ENCODE measurements around the gene MPV17L. TPM values are rescaled to one million over a fixed set of nuclear protein-coding genes. Genes with fewer than 3 reads are reported as not detected.
A peak's percentile ranks its signal among the peaks of the same experiment; 100 is the strongest.
"Not testable (repeated sequence)": the region's sequence is repeated elsewhere in the genome, so short reads cannot be mapped to it uniquely, and the experiment has no call there.

MPV17L gene
- 0.29 TPM in 1 of 2 replicates, not detected in the other for total RNA-seq (2014; rRNA removed; shearing (Covaris generic))

GRCh38 chr16:15395631-15396508 lies at the start of gene MPV17L:
Gene MPV17L, plus strand, starts transcription at chr16:15395754. Its CDS starts 144 bp downstream, at chr16:15395898.
- not testable (repeated sequence) for H3K27ac ChIP-seq; H3K9me3 ChIP-seq (replicated peaks); H3K27me3 ChIP-seq (replicated peaks); H3K36me3 ChIP-seq; H3K4me1 ChIP-seq (replicated peaks); DNase-seq (ENCODE audit: low read depth in 1 of 2, low spot score in 2 of 2)
- peak within 1 kb of the TSS; percentile 32 for H3K4me3 ChIP-seq

- not testable (repeated sequence) for H3K27me3 ChIP-seq (replicated peaks); H3K9me3 ChIP-seq (replicated peaks); H3K4me1 ChIP-seq (replicated peaks); H3K36me3 ChIP-seq; DNase-seq (ENCODE audit: low read depth in 1 of 2, low spot score in 2 of 2); H3K27ac ChIP-seq; H3K4me3 ChIP-seq
Observed at GRCh38 chr16:15348721-15349120, 46.8 kb upstream of the MPV17L start.

- not testable (repeated sequence) for H3K27me3 ChIP-seq (replicated peaks); H3K9me3 ChIP-seq (replicated peaks)
Observed at GRCh38 chr16:15351251-15351650, 44.3 kb upstream of the MPV17L start.

GRCh38 chr16:15351745-15352144 lies 43.8 kb upstream of the MPV17L start:
- H3K36me3 ChIP-seq; H3K9me3 ChIP-seq (replicated peaks); H3K4me1 ChIP-seq (replicated peaks): not testable (repeated sequence)

More at GRCh38 chr16:15351251-15351650, 44.3 kb upstream of the MPV17L start:
- not testable (repeated sequence) for H3K27ac ChIP-seq; H3K4me1 ChIP-seq (replicated peaks); H3K4me3 ChIP-seq; DNase-seq (ENCODE audit: low read depth in 1 of 2, low spot score in 2 of 2); H3K36me3 ChIP-seq

GRCh38 chr16:15352852-15353251 lies 42.7 kb upstream of the MPV17L start:
- H3K36me3 ChIP-seq; DNase-seq (ENCODE audit: low read depth in 1 of 2, low spot score in 2 of 2); H3K4me1 ChIP-seq (replicated peaks); H3K4me3 ChIP-seq; H3K27ac ChIP-seq; H3K27me3 ChIP-seq (replicated peaks); H3K9me3 ChIP-seq (replicated peaks): not testable (repeated sequence)

More at GRCh38 chr16:15351745-15352144, 43.8 kb upstream of the MPV17L start:
- H3K27ac ChIP-seq; H3K4me3 ChIP-seq; DNase-seq (ENCODE audit: low read depth in 1 of 2, low spot score in 2 of 2); H3K27me3 ChIP-seq (replicated peaks): not testable (repeated sequence)

GRCh38 chr16:15354846-15355245 lies 40.7 kb upstream of the MPV17L start:
- not testable (repeated sequence) for H3K27ac ChIP-seq

GRCh38 chr16:15357495-15357894 lies 38.1 kb upstream of the MPV17L start:
- H3K27ac ChIP-seq; H3K9me3 ChIP-seq (replicated peaks); H3K4me1 ChIP-seq (replicated peaks); H3K36me3 ChIP-seq; H3K27me3 ChIP-seq (replicated peaks); DNase-seq (ENCODE audit: low read depth in 1 of 2, low spot score in 2 of 2); H3K4me3 ChIP-seq: not testable (repeated sequence)

More at GRCh38 chr16:15354846-15355245, 40.7 kb upstream of the MPV17L start:
- H3K4me3 ChIP-seq; H3K36me3 ChIP-seq; H3K27me3 ChIP-seq (replicated peaks); DNase-seq (ENCODE audit: low read depth in 1 of 2, low spot score in 2 of 2); H3K4me1 ChIP-seq (replicated peaks); H3K9me3 ChIP-seq (replicated peaks): not testable (repeated sequence)

GRCh38 chr16:15378194-15378593 lies 17.4 kb upstream of the MPV17L start, which contains the start of gene NPIPA5:
Gene NPIPA5, minus strand, starts transcription at chr16:15378294. Its CDS starts 0 bp downstream, at chr16:15378294.
- DNase-seq (ENCODE audit: low read depth in 1 of 2, low spot score in 2 of 2); H3K27ac ChIP-seq; H3K36me3 ChIP-seq; H3K27me3 ChIP-seq (replicated peaks); H3K4me3 ChIP-seq; H3K9me3 ChIP-seq (replicated peaks); H3K4me1 ChIP-seq (replicated peaks): not testable (repeated sequence)

GRCh38 chr16:15382810-15383209 lies 12.7 kb upstream of the MPV17L start:
- not testable (repeated sequence) for H3K9me3 ChIP-seq (replicated peaks); DNase-seq (ENCODE audit: low read depth in 1 of 2, low spot score in 2 of 2); H3K36me3 ChIP-seq; H3K27me3 ChIP-seq (replicated peaks); H3K4me1 ChIP-seq (replicated peaks); H3K4me3 ChIP-seq; H3K27ac ChIP-seq

- H3K9me3 ChIP-seq (replicated peaks); H3K4me3 ChIP-seq; DNase-seq (ENCODE audit: low read depth in 1 of 2, low spot score in 2 of 2); H3K36me3 ChIP-seq; H3K4me1 ChIP-seq (replicated peaks); H3K27me3 ChIP-seq (replicated peaks); H3K27ac ChIP-seq: not testable (repeated sequence)
Observed at GRCh38 chr16:15388060-15388459, 7.5 kb upstream of the MPV17L start.

- H3K4me3 ChIP-seq; H3K27ac ChIP-seq; DNase-seq (ENCODE audit: low read depth in 1 of 2, low spot score in 2 of 2); H3K4me1 ChIP-seq (replicated peaks); H3K36me3 ChIP-seq; H3K9me3 ChIP-seq (replicated peaks); H3K27me3 ChIP-seq (replicated peaks): not testable (repeated sequence)
Observed at GRCh38 chr16:15389916-15390315, 5.6 kb upstream of the MPV17L start.

- H3K36me3 ChIP-seq; H3K27me3 ChIP-seq (replicated peaks); H3K9me3 ChIP-seq (replicated peaks); H3K27ac ChIP-seq; H3K4me3 ChIP-seq; DNase-seq (ENCODE audit: low read depth in 1 of 2, low spot score in 2 of 2); H3K4me1 ChIP-seq (replicated peaks): not testable (repeated sequence)
Observed at GRCh38 chr16:15393025-15393424, 2.5 kb upstream of the MPV17L start.

GRCh38 chr16:15396509-15396829 lies 915 bp downstream of the MPV17L start:
- not testable (repeated sequence) for H3K27ac ChIP-seq; H3K9me3 ChIP-seq (replicated peaks); H3K4me1 ChIP-seq (replicated peaks); DNase-seq (ENCODE audit: low read depth in 1 of 2, low spot score in 2 of 2); H3K4me3 ChIP-seq; H3K27me3 ChIP-seq (replicated peaks); H3K36me3 ChIP-seq

GRCh38 chr16:15396948-15397594 lies 1.5 kb downstream of the MPV17L start:
- Histone ChIP-seq H3K27ac (no peak overlapping the region), H3K4me1 (replicated peaks) (no peaks in the 10 kb centered on the region), H3K9me3 (replicated peaks) (no peaks in the 10 kb centered on the region), H3K27me3 (replicated peaks) (no peaks in the 10 kb centered on the region), H3K36me3 (no peaks in the 10 kb centered on the region), H3K4me3 (no peak overlapping the region)
- DNase-seq (ENCODE audit: low read depth in 1 of 2, low spot score in 2 of 2): no peak
